ENCODE measurements around the gene ASIC5.

The ASIC5 gene, protein sequence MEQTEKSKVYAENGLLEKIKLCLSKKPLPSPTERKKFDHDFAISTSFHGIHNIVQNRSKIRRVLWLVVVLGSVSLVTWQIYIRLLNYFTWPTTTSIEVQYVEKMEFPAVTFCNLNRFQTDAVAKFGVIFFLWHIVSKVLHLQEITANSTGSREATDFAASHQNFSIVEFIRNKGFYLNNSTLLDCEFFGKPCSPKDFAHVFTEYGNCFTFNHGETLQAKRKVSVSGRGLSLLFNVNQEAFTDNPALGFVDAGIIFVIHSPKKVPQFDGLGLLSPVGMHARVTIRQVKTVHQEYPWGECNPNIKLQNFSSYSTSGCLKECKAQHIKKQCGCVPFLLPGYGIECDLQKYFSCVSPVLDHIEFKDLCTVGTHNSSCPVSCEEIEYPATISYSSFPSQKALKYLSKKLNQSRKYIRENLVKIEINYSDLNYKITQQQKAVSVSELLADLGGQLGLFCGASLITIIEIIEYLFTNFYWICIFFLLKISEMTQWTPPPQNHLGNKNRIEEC

DNA sequence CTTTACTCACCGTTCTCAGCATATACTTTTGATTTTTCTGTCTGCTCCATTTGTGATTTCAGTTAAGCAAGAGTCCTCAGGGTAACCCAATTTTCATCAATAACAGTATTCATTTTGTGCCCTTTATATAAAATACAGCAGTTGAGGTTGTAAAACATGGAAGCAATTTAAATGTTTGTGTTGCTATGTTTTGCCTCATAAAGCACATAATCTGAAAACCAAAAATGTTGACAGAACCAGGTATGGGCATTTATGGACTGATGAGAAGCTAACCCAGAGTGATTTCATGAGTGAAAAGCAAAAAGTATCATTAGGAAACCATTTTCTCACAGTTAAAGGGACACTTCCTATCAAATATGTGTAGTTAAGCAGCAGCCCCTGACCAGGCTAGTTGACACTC lies at the start of gene ASIC5:
Gene ASIC5, minus strand, starts transcription at position 101 of the 400 bp plus-strand sequence. Its CDS starts 51 bp downstream, at position 50.
- Histone ChIP-seq H3K4me3 (ENCODE audit: low read depth in 1 of 5, low read length in 5 of 5) (no peak within 1 kb of the TSS), H3K9ac (ENCODE audit: low read length in 5 of 5) (no peak within 1 kb of the TSS), H3K36me3 (ENCODE audit: control insufficient read depth in 5 of 5, insufficient read depth in 5 of 5, low read length in 5 of 5) (no peaks in the 10 kb centered on the region), H3K27me3 (ENCODE audit: control insufficient read depth in 5 of 5, insufficient read depth in 4 of 5, low read length in 5 of 5) (no peaks in the 10 kb centered on the region), H3K9me3 (ENCODE audit: control insufficient read depth in 5 of 5, low read length in 5 of 5) (no peaks in the 10 kb centered on the region), H3K4me1 (ENCODE audit: control insufficient read depth in 5 of 5, insufficient read depth in 5 of 5, low read length in 5 of 5) (no peaks in the 10 kb centered on the region), H3K27ac (ENCODE audit: low read depth, low read length) (no peak within 1 kb of the TSS)

DNA sequence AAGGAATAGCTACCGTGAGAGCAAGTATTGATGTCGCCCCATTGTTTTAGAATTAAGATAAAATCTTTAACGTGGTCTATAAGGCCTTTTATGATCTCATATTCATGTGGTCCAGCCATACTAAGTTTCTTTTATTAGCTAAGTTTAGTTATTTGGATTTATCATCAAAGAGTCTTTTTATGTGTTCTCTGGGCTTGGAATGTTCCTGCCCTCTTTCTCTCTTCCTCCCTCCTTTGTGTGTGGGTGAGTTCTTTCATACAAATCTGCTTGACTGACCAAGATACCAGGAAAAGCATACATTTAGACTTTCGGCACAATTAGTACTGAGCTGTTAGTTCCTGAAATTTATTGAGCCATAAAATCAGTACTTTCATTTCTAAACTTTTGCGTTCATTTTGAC lies 48.7 kb upstream of the ASIC5 start:
- Histone ChIP-seq H3K9me3 (ENCODE audit: control insufficient read depth in 5 of 5, low read length in 5 of 5) (no peaks in the 10 kb centered on the region), H3K36me3 (ENCODE audit: control insufficient read depth in 5 of 5, insufficient read depth in 5 of 5, low read length in 5 of 5) (no peaks in the 10 kb centered on the region), H3K27me3 (ENCODE audit: control insufficient read depth in 5 of 5, insufficient read depth in 4 of 5, low read length in 5 of 5) (no peaks in the 10 kb centered on the region), H3K4me1 (ENCODE audit: control insufficient read depth in 5 of 5, insufficient read depth in 5 of 5, low read length in 5 of 5) (no peaks in the 10 kb centered on the region), H3K9ac (ENCODE audit: low read length in 5 of 5) (no peak overlapping the region), H3K27ac (ENCODE audit: low read depth, low read length) (no peak overlapping the region), H3K4me3 (ENCODE audit: low read depth in 1 of 5, low read length in 5 of 5) (no peak overlapping the region)

DNA sequence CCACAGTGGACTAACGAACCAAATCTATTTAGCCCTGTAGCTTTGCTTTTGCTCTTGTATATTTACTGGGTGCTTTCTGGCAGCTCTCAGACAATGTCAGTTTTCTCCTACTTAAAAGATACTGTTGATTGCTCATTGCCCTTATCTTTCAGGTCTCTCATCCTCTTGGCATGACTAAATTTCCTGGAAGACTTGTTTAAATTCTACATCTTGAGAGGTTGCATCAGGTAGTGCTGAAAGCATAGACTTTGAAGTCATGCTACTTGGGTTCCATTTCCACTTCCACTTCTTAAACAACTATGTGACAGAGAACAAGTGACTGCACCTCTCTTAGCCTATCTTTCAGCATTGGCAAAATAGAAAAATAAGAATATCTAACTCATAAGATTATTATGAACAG lies 45.8 kb upstream of the ASIC5 start:
- no peak overlapping the region for H3K4me3 ChIP-seq (ENCODE audit: low read depth in 1 of 5, low read length in 5 of 5)
- no peaks in the 10 kb centered on the region for H3K36me3 ChIP-seq (ENCODE audit: control insufficient read depth in 5 of 5, insufficient read depth in 5 of 5, low read length in 5 of 5)
- no peaks in the 10 kb centered on the region for H3K27me3 ChIP-seq (ENCODE audit: control insufficient read depth in 5 of 5, insufficient read depth in 4 of 5, low read length in 5 of 5)
- H3K9ac ChIP-seq (ENCODE audit: low read length in 5 of 5): no peak overlapping the region
- no peaks in the 10 kb centered on the region for H3K9me3 ChIP-seq (ENCODE audit: control insufficient read depth in 5 of 5, low read length in 5 of 5)
- H3K27ac ChIP-seq (ENCODE audit: low read depth, low read length): no peak overlapping the region
- peaks cover 0 to 15% (median 7%) of the 10 kb centered on the region in 5 donors for H3K4me1 ChIP-seq (ENCODE audit: control insufficient read depth in 5 of 5, insufficient read depth in 5 of 5, low read length in 5 of 5)

DNA sequence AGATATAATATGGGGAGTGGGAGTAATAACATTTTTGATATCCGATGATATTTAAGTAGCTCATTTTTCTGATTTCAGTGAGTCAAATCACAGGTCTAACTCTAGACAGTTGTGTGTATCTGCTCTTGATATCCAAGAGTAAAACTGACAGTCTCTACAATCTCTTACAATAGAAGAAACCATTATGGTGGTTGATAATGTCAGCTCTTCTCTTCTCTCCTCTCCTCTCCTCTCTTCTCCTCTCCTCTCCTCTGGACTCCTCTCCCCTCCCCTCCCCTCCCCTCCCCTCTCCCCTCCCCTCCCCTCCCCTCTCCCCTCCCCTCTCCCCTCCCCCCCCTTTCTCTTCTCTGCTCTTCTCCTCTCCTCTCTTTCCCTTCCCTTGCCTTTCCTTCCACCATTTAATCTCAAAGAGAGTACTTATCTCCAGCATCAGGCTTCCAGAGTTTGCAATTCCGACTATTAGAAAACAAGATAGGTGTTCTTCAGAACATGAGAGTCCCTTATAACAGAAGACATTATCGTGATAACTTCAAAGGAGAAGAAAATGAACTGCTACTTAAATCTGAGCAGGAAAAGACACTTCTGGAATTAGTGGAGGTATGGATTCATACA lies 43.6 kb upstream of the ASIC5 start:
- no peaks in the 10 kb centered on the region for H3K27me3 ChIP-seq (ENCODE audit: control insufficient read depth in 5 of 5, insufficient read depth in 4 of 5, low read length in 5 of 5)
- no peaks in the 10 kb centered on the region for H3K9me3 ChIP-seq (ENCODE audit: control insufficient read depth in 5 of 5, low read length in 5 of 5)
- peaks cover 0 to 18% (median 11%) of the 10 kb centered on the region in 5 donors for H3K4me1 ChIP-seq (ENCODE audit: control insufficient read depth in 5 of 5, insufficient read depth in 5 of 5, low read length in 5 of 5)
- H3K9ac ChIP-seq (ENCODE audit: low read length in 5 of 5): no peak overlapping the region
- H3K36me3 ChIP-seq (ENCODE audit: control insufficient read depth in 5 of 5, insufficient read depth in 5 of 5, low read length in 5 of 5): no peaks in the 10 kb centered on the region
- no peak overlapping the region for H3K27ac ChIP-seq (ENCODE audit: low read depth, low read length)
- no peak overlapping the region for H3K4me3 ChIP-seq (ENCODE audit: low read depth in 1 of 5, low read length in 5 of 5)

DNA sequence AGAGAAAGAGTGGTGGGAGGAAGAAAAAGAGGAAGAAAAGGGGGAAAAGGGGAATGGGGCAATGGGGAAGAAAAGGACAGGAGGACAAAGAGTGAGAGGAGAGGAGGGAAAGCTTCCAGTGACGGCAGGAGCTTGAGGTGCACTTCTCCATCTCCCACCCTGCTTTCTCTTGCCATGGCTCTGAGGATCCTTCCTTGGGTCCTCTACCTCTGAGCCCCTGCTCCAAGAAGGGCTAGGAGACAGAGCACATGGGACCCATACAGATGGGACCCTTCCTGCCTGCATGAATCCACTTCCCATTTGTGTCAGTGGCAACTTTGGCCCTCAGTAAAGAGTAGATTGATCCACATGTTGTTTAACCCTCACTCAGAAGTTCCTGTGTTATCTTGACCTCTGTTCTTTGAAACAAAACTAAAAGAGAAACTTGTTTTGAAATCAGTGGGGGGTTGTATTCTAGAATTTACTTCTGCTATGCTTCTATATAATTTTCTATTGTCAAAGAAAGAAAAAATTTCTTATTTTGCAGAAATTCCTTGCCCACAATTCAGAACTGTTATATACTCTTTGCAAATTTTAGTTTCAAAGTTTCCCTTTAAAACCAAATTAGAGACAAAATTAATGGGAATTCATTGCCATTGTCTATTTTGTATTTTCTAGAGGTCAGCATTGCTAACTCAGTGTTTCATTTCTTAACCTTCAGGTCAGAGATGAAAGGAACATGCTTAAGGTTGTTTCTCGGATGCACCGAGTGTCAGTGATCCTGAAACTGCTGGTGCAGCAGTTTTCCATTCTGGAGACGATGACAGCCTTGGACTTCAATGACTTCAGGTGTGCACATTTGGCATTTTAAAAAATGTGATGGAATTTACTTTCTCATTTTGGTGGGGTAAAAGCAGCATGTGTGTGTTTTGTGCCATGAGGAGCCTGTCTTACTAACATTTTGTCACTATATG lies 42.4 kb upstream of the ASIC5 start:
- Histone ChIP-seq H3K27ac (ENCODE audit: low read depth, low read length) (no peak overlapping the region), H3K9me3 (ENCODE audit: control insufficient read depth in 5 of 5, low read length in 5 of 5) (no peaks in the 10 kb centered on the region), H3K27me3 (ENCODE audit: control insufficient read depth in 5 of 5, insufficient read depth in 4 of 5, low read length in 5 of 5) (no peaks in the 10 kb centered on the region), H3K4me1 (ENCODE audit: control insufficient read depth in 5 of 5, insufficient read depth in 5 of 5, low read length in 5 of 5) (peaks cover 0 to 20% (median 11%) of the 10 kb centered on the region in 5 donors), H3K4me3 (ENCODE audit: low read depth in 1 of 5, low read length in 5 of 5) (no peak overlapping the region), H3K9ac (ENCODE audit: low read length in 5 of 5) (no peak overlapping the region), H3K36me3 (ENCODE audit: control insufficient read depth in 5 of 5, insufficient read depth in 5 of 5, low read length in 5 of 5) (no peaks in the 10 kb centered on the region)

DNA sequence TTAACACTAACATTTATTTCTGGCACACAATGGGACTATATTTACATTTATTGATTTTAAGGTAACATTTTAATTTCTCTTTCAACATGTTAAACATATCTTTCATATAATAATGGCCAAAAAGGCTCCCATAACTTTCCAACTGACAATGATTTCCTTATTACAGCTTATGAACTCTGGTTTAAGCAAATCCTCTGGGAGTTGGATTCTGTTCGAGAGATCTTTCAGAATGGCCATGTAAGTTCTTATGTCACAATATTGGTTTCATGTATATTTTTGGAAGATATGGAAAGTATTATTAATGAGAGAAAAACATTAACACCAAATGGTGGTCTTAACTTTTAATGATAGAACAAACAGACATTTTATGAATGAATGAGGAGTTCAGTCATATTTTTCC lies 41.5 kb upstream of the ASIC5 start:
- Histone ChIP-seq H3K27me3 (ENCODE audit: control insufficient read depth in 5 of 5, insufficient read depth in 4 of 5, low read length in 5 of 5) (no peaks in the 10 kb centered on the region), H3K9ac (ENCODE audit: low read length in 5 of 5) (no peak overlapping the region), H3K27ac (ENCODE audit: low read depth, low read length) (no peak overlapping the region), H3K36me3 (ENCODE audit: control insufficient read depth in 5 of 5, insufficient read depth in 5 of 5, low read length in 5 of 5) (no peaks in the 10 kb centered on the region), H3K4me1 (ENCODE audit: control insufficient read depth in 5 of 5, insufficient read depth in 5 of 5, low read length in 5 of 5) (peaks cover 0 to 25% (median 11%) of the 10 kb centered on the region in 5 donors), H3K4me3 (ENCODE audit: low read depth in 1 of 5, low read length in 5 of 5) (no peak overlapping the region), H3K9me3 (ENCODE audit: control insufficient read depth in 5 of 5, low read length in 5 of 5) (no peaks in the 10 kb centered on the region)

DNA sequence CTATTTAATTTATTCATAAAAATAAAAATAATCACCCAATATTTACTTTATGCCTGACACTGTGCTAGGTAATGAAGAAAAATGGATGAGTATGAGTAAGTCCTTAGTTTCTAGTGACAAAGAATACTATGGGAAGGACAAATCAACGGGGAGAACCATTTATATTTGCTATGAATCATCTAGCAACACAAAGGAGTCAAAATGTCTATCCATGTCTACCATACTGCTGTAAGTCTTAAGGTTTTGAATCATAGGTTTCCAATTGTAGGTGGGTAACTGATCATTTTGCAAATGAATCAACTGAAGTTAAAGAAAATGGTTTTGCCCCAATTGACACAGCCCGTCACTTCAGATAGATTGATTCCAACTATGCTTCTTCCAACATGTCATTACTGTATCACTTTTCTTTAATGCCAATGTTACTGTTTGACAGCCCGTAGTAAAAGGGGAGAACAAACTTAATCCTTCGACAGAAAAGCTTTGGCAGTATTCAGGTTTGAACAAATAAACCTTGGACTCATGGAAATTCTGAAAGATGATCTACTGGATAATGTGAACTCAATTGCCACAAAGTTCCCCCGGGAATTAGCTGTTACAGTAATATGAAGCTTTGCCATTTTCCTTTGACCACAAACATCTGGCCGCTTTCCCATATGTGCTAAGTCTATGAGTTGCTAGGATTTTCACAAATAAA lies 40.6 kb upstream of the ASIC5 start:
- no peaks in the 10 kb centered on the region for H3K36me3 ChIP-seq (ENCODE audit: control insufficient read depth in 5 of 5, insufficient read depth in 5 of 5, low read length in 5 of 5)
- H3K27me3 ChIP-seq (ENCODE audit: control insufficient read depth in 5 of 5, insufficient read depth in 4 of 5, low read length in 5 of 5): no peaks in the 10 kb centered on the region
- H3K4me3 ChIP-seq (ENCODE audit: low read depth in 1 of 5, low read length in 5 of 5): no peak overlapping the region
- no peaks in the 10 kb centered on the region for H3K9me3 ChIP-seq (ENCODE audit: control insufficient read depth in 5 of 5, low read length in 5 of 5)
- H3K4me1 ChIP-seq (ENCODE audit: control insufficient read depth in 5 of 5, insufficient read depth in 5 of 5, low read length in 5 of 5): peaks cover 0 to 25% (median 11%) of the 10 kb centered on the region in 5 donors
- no peak overlapping the region for H3K27ac ChIP-seq (ENCODE audit: low read depth, low read length)
- no peak overlapping the region for H3K9ac ChIP-seq (ENCODE audit: low read length in 5 of 5)

DNA sequence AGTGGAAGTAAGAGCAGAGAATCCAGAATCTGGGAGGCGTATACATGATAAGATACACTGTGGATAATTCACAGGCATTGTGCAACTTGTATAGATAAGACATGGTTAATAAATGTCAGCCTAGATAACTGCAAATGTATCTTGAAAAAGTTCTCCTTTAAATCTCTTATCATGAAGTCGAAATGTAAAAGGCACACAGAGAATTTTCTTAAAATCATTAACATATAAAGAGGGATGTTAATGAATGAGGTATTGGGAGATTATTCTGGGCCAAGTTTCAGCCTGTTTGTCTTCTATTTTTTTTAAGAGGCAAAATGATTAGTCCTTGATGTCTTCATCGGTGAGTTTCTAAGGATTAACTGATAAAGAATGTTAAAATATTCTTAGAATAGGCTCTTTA lies 38.3 kb upstream of the ASIC5 start:
- no peaks in the 10 kb centered on the region for H3K27me3 ChIP-seq (ENCODE audit: control insufficient read depth in 5 of 5, insufficient read depth in 4 of 5, low read length in 5 of 5)
- H3K36me3 ChIP-seq (ENCODE audit: control insufficient read depth in 5 of 5, insufficient read depth in 5 of 5, low read length in 5 of 5): no peaks in the 10 kb centered on the region
- H3K9me3 ChIP-seq (ENCODE audit: control insufficient read depth in 5 of 5, low read length in 5 of 5): no peaks in the 10 kb centered on the region
- no peak overlapping the region for H3K4me3 ChIP-seq (ENCODE audit: low read depth in 1 of 5, low read length in 5 of 5)
- no peak overlapping the region for H3K27ac ChIP-seq (ENCODE audit: low read depth, low read length)
- H3K4me1 ChIP-seq (ENCODE audit: control insufficient read depth in 5 of 5, insufficient read depth in 5 of 5, low read length in 5 of 5): peaks cover 0 to 25% (median 11%) of the 10 kb centered on the region in 5 donors
- no peak overlapping the region for H3K9ac ChIP-seq (ENCODE audit: low read length in 5 of 5)

DNA sequence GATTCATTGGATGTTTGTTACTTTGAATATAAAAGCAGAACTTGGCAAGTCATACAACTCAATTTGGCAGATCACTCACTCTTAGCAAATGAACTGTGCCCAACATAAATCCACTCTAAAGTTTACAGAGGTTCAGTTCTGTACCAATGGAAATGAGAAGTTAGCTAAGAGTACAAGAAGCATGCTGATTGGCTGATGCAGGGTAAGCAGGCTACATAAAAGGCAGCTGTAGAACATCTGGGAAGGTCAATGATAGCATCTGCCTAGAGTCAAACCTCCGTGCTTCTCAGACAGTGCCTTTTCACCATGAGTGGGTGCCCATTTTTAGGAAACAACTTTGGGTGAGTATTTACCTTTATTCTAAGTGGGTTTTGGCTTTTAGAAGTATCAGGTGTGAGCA lies 37.4 kb upstream of the ASIC5 start, which contains the start of gene TDO2:
Gene TDO2, plus strand, starts transcription at position 244 of the 400 bp plus-strand sequence. Its CDS starts 63 bp downstream, at position 307.
- H3K4me1 ChIP-seq (ENCODE audit: control insufficient read depth in 5 of 5, insufficient read depth in 5 of 5, low read length in 5 of 5): peaks cover 0 to 23% (median 11%) of the 10 kb centered on the region in 5 donors
- H3K9ac ChIP-seq (ENCODE audit: low read length in 5 of 5): no peak within 1 kb of the TSS
- H3K9me3 ChIP-seq (ENCODE audit: control insufficient read depth in 5 of 5, low read length in 5 of 5): no peaks in the 10 kb centered on the region
- H3K27ac ChIP-seq (ENCODE audit: low read depth, low read length): no peak within 1 kb of the TSS
- H3K27me3 ChIP-seq (ENCODE audit: control insufficient read depth in 5 of 5, insufficient read depth in 4 of 5, low read length in 5 of 5): no peaks in the 10 kb centered on the region
- no peak within 1 kb of the TSS for H3K4me3 ChIP-seq (ENCODE audit: low read depth in 1 of 5, low read length in 5 of 5)
- no peaks in the 10 kb centered on the region for H3K36me3 ChIP-seq (ENCODE audit: control insufficient read depth in 5 of 5, insufficient read depth in 5 of 5, low read length in 5 of 5)
